Stimulated activated CD4-positive, alpha-beta T cell treated with anti-CD3 and anti-CD28 coated beads, Interleukin-1b, Interleukin-23, amount 100 ng/mL, for 1 hour (primary cell): ENCODE results near the gene AQP2.

Experiments used
- DNase-seq, 2 donors: peaks; one replicate each; pipeline ENCODE4 v3.0.0-alpha.2; 2020; ENCODE audit warnings: low read depth in 2 of 2

AQP2 gene

DNA sequence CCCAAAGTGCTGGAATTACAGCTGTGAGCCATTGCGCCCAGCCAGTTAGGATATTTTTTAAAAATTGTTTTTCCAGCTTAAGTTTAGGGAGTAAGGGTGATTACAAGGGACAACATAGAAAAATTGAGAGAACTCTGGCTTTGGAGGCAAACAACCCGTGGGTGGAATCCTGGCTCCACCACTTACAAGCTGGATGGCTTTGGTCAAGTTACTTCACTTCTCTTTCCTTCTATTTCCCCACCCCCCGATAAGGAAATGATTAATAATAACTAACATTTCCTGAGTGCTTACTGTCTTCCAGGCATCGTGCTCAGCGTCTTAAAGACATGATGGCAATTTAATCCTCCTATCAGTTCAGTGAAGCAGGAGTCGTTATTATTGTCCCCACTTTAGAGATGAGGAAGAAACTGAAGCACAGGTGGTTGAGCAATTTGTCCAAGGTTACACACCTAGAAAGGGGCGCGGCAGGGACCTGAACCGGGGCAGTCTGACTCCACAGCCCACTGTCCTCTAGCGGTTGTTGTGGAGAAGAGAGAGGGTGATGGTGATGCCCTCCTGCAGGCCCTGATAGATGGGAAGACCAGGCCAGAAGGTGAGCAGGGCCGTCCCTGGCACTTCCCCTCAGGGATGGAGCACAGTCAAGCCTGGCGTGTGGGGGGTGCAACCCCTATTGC, 30.2 kb upstream of the AQP2 start:
- DNase-seq, result no peak

DNA sequence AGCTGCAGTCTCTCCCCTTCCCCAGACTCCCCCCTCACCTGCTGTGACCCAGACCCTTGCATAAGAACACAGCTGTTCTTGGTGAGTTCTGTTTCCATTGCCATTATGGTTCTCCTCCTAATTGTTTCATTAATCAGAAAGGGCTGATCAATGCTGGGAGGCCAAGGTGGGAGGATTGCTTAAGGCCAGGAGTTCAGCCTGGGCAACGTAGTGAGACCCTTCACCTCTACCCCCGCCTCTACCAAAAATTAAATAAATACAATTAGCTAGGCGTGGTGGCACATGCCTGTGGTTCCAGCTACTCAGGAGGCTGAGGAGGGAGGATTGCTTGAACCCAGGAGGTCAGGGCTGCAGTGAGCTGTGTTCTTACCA, 29.6 kb upstream of the AQP2 start:
- no peak for DNase-seq

DNA sequence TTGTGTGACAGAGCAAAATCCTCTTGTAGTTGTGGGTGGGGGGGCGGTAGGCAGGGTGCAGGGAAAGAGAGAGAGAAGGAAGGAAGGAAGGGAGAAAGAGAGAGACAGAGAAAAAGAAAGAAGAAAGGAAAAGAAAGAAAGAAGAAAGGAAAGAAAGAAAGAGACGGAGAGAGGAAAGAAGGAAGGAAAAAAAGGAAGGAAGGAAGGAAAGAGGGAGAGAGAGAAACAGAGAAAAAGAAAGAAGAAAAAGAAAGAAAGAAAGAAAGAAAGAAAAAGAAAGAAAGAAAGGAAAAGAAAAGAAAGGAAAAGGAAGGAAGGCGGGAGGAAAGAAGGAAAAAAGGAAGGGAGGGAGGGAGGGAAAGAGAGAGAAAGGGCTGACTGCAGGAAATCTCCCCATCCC, 29.2 kb upstream of the AQP2 start:
- DNase-seq, result no peak

DNA sequence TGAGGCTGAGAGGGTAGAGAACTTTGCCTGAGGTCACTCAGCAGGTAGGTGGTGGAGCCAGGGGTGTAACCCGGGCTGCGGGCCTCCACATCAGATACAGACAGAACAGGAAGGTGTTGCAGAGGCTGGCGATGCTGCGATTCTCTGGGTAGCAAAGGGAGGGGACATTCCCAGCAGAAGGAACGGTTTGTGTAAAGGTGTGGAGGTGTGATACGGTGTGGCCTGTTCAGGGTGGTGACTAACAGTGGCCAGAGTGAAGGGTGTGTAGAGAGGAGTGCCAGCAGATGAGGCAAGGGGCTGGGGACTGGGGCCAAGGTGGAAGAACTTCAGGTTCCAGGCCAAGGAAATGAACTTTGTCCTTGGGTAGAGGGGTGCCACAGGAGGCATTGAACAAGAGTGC, 28.6 kb upstream of the AQP2 start:
- DNase-seq, result no peak

DNA sequence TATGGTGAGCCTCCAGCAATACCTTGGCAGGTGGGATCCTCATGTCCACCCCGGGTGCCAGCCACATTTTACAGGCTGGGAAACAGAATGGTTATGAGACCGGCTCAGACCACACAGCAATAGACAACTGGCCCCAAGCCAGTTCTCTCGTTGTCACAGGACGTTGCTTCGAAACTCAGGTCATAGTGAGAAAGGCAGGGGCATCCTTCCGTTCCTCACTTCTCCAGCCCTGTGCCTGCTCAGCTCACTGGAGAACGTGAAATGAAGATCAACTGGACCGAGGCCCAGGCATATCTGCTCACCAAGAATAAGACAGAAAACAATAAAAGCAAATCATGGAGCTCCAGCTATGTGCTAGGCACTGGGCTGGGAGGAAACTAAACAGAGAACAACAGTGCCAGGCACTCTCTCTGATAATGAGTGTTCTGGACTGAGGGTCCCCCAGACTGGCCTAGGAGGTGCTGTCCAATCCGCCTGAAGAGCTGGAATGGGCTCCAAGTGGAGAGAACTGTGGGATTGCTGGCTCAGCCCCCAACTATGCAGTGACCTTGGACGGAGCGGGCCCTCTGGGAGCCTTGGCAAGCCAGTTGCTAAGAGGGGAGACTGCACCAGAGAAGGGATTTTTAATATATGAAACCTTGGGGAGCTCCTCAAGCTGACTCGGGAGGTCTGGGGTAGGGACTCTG, 28.0 kb upstream of the AQP2 start:
- DNase-seq, result no peak

DNA sequence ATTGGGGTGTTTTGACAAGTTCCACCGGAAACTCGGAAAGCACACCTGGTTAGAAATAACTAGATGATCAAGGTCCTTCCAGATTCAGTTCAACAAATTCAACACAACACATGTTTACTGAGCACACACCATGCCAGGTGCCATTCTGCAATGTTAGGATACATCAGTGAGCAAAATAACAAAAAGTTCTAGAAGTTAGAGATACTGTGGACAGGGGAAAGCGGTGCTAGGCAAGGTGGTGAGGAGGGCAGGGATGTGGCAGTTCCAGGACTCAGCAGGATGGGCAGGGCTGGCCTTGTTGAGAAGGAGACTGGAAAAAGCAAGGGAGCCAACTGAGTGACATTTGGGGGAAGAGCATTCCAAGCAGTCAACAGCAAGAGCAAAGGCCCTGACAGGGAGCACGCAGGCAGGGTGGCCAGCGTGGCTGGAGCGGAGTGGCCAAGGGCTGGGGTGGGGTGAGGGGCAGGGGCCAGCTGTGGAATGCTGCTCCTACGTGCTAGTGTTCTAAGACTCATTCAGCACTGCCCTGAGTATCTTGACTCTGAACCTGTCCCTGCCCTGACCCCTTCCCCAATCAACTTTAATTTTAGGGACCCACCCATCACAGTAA, 27.4 kb upstream of the AQP2 start:
- no peak for DNase-seq

DNA sequence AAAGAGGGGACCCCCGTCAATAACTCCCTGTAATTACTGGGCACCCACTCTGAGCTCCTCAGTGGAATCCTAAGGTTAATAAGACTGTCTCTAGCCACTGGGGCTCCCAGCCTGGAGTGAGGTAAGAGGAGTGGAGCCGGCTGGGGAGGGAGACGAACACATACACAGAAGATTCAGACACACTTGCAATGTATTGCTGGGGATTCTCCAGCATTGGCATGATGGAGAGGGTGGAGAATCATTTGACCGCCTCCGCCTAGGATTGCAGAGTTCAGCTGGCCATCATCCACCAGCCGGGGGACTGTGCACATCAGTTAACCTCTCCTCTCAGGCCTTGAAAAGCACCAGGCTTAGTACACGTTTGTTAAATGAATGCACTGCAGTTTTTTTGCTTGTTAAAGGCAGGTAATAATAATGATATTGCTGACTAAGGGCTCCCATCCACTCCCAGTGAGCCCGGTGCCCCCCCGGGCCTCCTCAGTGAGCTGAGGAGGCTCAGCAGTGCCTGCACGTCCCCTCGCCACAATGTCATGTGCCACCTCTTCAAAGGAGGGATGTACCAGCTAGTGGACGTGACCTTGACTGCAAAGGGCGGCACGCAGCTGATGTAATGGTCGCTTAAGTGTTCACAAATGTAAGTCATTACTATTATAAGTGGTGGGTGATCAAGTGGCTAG, 26.5 kb upstream of the AQP2 start:
- DNase-seq, result no peak

DNA sequence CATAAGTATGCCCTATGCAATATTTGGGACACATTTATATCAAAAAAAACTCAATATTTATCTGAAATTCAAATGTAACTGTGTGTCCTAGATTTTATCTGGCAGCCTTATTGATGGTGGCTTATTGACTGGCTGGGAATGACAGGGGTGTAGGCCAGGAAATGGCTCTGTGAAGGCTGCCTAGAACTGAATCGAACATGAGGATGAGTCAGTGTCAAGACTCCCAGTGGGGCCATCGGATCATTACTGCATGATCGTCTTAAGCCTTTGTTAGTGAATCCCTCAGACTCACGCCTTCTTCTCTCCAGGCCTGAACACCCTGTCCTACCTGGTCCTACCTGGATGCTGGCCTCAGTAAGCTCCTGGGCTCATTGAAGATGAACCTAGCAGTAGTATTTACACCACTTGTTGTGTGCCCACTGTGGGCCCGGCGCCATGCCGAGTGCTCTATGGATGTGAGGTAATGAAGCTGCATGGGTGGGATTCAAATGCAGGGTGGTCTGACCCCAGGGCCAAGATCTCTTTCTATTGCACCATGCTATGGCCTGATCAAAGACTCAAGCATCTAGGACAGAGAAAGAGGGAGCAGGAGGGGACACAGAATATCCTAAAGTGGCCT, 25.8 kb upstream of the AQP2 start:
- no peak for DNase-seq

DNA sequence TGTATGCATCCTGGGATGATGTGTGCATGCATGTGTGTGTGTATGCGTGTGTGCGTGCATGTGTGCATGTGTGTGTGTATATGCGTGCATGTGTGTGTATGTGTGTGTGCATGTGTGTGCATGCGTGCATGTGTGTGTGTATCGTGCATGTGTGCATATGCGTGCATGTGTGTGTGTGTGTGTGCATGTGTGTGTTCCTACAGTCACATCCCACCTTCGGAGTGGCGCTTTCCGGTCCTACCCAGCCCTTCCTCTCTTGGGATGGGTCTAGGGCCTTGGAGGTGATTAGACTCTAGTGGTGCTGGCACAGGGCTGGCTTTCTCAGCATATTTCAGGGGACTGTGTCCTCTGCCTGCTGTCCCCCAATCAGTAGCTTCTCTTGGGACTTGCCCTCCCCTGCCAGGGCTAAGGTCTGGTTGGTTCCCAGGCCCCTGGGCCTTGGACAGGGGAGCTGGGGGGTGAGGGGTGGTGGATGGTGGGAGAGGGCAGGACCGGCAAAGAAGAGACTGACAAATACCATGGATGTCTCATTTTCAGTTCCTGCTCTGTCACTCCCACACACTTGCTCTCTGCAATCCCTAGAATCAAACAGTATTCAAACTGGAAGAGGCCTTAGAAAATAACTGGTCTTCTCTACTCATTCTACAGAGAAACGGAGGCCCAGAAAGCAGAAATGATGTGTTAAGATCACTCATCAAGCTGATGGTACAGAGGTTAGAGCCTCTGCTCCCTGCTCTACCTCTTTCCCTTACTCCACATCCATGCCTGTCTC, 24.9 kb upstream of the AQP2 start:
- no peak for DNase-seq

DNA sequence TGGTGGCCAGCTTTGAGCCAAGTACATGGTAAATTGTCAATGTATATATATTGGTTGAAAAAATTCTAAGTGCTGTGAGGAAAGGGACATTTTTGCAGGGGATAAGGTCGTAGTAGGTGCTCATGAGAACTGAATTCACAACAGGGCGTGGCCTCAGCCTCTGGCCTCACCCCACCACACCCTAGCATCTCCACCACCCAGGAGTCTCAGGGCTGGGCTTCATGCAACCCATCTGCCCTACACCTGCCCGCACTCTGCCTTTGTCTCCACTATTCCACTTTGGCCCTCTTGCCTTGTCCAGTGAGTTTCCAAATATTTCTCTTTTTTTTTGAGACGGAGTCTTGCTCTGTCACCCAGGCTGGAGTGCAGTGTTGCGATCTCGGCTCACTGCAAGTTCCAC, 22.1 kb upstream of the AQP2 start:
- no peak for DNase-seq

DNA sequence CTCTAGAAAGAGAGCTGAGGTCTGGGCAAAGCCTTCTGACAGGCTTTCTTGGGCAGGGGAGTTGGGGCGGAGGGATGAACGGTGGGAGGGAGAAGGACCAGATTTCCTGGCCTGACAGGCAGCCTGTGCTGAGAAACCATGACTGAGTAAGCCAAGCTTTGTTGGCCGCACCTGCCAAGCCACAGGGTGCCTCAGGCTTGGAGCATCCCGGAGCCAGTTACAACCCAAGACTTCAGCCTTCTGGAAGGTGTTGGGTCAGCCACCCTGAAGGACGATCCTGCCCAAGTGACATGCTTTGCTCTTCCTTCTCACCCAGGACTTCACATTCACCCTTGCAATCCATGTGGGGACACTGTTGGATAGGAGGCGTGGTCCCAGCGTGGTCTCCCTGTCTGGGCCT, 21.0 kb upstream of the AQP2 start:
- no peak for DNase-seq

DNA sequence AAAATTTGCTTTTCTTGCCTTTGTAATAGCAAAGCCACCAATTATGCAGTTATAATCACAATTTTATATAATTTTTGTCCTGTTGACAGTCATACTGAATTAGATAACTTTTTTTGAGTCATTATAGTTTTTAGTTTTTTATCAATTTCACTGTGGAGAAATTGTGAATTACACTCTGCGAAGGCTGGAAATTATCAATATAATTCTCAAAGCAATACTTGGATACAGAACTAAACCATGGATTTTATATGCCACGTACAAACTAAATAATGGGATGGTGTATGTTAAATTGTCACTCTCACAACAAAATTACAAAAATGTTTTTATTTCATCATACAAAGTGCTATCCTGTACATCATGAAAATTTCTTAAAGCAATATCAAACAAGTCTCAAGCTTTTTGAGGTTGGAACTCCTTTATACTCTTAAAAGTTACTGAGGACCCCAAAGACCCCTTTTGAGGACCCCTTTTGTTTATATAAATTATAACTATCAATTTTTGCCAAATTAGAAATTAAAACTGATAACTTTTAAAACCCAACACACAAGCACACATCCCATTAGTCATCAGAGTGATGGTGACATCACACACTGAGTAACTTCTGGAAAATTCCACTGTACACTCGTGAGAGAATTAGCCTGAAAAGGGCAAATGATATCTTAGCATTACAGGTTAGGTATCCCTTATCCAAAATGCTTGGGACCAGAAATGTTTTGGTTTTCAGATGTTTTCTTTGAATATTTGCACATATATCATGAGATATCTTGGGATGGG, 19.8 kb upstream of the AQP2 start:
- DNase-seq, result no peak

DNA sequence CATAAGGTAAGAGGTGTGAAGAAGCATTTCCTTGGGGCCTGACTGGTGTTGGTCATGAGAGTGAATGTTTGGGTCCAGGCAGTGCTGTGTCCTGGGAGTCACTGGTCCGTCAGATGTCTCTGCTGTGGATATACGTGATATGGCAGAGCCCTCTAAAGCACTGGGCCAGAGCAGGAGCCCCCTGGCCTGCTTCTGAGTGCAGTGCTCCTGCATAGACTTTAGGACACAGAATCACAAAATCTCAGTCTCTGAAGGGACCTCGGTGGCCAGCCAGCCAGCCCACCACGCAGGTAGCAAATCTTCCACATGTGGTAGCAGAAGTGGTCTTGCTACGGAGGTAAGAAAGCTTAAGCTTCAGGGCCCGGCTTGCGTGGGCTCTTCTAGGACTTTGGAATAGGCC, 18.5 kb upstream of the AQP2 start:
- no peak for DNase-seq

DNA sequence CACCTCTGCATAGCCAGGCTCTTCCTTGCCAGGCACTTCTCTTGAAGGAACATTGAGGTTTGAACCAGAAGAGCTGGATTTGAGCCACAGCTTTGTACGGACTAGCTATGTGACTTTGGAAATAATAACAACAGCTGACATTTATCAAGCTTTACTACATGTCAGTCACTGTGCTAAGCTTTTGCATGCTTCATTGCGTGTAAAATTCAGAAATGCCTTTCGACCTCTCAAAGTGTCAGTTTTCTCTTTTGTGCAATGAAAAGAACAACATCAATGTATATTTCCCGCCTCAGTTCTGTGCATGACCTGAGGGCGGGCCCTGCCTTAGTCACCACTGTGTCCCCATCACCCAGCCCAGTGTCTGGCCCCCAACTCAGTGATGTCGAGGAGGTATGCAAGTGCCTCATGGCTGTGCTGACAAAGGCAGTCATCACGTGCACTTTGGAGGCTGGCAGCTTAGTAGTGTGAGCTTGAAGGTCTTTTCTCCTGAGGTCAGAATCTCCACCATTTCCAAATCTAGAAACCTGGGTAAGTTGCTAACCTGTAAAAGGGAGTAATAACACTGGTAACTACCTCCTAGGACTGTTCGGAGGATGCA, 17.9 kb upstream of the AQP2 start:
- DNase-seq, result no peak

DNA sequence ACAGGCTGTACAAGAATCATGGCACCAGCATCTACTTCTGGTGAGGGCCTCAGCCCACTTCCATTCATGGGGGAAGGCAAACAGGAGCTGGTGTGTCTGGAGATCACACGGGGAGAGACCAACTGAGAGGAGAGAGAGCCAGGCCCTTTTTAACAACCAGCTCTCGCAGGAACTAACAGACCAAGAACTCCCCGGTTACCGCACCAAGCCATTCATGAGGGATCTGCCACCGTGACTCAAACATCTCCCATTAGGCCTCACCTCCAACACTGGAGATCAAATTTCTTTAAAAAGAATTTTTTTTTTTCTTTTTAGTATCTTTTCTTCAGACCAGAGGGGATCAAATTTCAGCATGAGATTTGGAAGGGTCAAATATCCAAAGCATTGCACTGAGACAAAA, 16.7 kb upstream of the AQP2 start:
- no peak for DNase-seq

DNA sequence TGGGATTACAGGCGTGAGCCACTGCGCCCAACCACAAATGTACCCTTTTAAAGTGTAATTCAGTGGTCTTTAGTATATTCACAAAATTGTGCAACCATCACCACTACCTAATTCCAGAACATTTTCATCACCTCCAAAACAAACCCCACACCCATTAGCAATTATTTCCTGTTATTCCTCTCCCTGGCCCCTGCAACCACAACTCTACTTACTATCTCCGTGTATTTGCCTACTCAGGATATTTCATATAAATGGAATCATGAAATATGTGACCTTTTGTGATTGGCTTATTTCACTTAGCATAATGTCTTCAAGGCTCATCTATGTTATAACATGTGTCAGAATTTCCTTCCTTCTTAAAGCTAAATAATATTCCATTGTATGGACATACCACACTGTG, 16.0 kb upstream of the AQP2 start:
- no peak for DNase-seq

DNA sequence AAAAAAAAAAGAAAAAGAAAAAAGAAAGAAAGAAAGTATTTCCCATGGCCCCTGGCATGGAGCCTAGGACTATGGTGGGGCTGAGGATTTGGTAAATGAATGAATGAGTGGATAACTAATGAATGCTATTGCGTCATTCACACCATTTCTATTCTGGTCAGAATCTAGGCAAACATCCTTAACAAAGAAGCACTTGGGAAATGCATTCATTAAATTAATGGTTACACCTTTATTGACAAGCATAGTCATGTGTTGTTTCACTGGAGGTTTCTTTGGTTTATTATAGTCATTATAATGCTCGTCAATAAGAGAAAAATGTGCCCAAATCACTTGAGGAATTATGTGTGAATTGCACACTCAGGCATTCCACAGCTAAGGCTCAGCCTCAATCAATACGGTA, 13.6 kb upstream of the AQP2 start:
- no peak for DNase-seq

DNA sequence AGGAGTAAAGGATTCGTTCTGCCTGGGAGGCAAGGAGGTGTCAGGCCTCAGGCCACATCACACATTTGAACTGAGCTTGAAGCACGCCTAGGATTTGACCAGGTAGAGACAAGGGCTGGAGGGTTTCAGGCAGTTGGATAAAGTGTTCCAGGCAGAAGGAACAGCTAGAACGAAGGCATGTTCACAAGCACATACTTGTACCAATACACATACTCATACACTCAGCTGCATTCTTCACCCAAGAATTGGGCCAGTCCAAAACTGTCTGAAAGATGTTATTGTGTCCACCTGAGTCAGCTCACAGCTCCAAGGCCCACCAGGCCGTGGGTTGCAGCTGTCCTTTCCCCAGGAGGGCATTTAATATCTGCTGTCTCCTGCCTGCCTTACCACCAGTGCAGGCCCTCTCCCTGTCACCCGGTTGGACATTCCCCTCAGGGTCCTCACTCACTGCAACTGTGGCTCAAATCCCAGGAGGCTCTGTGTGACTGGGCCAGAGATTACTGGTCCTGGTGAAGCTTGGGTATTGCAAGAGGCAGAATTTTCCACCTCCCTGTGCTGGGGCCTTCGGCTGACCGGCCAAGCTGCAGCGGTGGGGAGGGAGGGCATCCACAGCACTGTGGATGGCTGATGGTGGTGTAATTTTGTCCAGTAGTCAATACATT, 12.8 kb upstream of the AQP2 start:
- no peak for DNase-seq

DNA sequence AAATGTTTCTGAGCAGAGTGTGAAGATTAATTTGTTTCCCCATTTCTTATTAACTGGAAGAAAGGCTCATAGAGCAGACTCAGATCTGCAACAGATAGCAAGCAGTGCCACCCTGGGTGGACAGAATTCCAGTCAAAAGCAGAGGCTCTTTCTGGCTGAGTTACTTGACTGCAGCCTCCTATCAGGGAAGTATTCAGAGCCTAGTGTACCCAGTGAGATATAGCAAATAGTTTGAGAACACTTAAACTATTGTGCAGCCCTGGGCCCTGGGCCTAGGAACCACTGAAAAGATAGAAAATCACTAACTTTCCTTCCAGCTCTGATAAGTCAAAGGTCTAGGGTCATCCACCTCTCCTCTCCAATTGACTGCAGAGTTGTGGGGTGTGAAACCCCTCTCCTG, 11.2 kb upstream of the AQP2 start:
- DNase-seq, result no peak

DNA sequence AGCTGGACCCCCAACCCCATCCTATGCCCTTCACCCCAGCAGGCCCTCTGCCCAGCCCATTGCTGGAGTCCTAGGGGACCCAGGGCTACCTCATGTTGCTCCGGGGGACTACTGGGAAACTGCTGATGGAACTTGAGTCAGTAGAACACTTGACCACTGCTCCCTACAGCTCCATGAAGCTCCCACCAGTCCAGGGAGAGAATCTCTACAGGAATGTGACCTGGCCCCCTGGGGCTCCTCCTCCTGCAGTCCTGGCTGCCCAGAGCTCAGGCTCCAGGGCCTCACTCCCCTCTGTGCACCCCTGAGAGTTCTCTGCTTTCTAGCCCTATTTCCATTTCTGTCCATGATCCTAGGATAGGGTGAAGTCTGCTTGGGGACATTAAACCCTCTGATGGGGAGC, 10.8 kb upstream of the AQP2 start:
- DNase-seq, result no peak
